ENCODE results near the gene RRAGB. TPM values are rescaled to one million over a fixed set of nuclear protein-coding genes. Genes with fewer than 3 reads are reported as not detected.
"Not testable (repeated sequence)": the region's sequence is repeated elsewhere in the genome, so short reads cannot be mapped to it uniquely, and the experiment has no call there.

RRAGB gene
- total RNA-seq: 10 to 100 TPM; 12.1 to 35.2 (median 17.6) TPM

GRCh38 chrX:55717521-55718497, at the start of gene RRAGB:
RRAGB (plus strand) TSS chrX:55717749; CDS start chrX:55718328, 579 bp downstream.
- H3K27me3 ChIP-seq: no peaks in the 10 kb centered on the region
- peak in 1 of 2 donors; percentile 62 for TF ChIP-seq POLR2A (IDR thresholded peaks at IDR 0.05)
- TF ChIP-seq POLR2AphosphoS5 (IDR thresholded peaks at IDR 0.05): peak in 1 of 3 donors; percentile 16
- TF ChIP-seq EP300 (IDR thresholded peaks at IDR 0.05): no peak
- peak; percentile 22 to 34 for TF ChIP-seq CTCF (IDR thresholded peaks at IDR 0.05)
- peaks cover 11% of the 10 kb centered on the region for H3K4me1 ChIP-seq
- peak within 1 kb of the TSS; percentile 57 for H3K4me3 ChIP-seq
- WGBS: 29% methylated on average over 33 of the region's 46 CpGs
- H3K27ac ChIP-seq: peak within 1 kb of the TSS; percentile 90
- H3K36me3 ChIP-seq: peaks cover 9% of the 10 kb centered on the region
- peak; percentile 94 to 95 for DNase-seq (ENCODE audit: low spot score in 2 of 2)
- no peaks in the 10 kb centered on the region for H3K9me3 ChIP-seq

GRCh38 chrX:55668084-55668483, 49.5 kb upstream of the RRAGB start:
- no peak overlapping the region for H3K4me3 ChIP-seq
- no peak for DNase-seq (ENCODE audit: low spot score in 2 of 2)
- no peak for TF ChIP-seq POLR2AphosphoS5 (IDR thresholded peaks at IDR 0.05)
- no peak for TF ChIP-seq CTCF (IDR thresholded peaks at IDR 0.05)
- TF ChIP-seq EP300 (IDR thresholded peaks at IDR 0.05): no peak
- TF ChIP-seq POLR2A (IDR thresholded peaks at IDR 0.05): no peak
- no peak overlapping the region for H3K27ac ChIP-seq
- no peaks in the 10 kb centered on the region for H3K4me1 ChIP-seq
- H3K27me3 ChIP-seq: no peaks in the 10 kb centered on the region
- no peaks in the 10 kb centered on the region for H3K36me3 ChIP-seq
- H3K9me3 ChIP-seq: no peaks in the 10 kb centered on the region
- WGBS: 35% methylated on average over 1 of the region's 1 CpG

- not testable (repeated sequence) for H3K9me3 ChIP-seq, H3K27me3 ChIP-seq
Measured at GRCh38 chrX:55688579-55688978, 29.0 kb upstream of the RRAGB start.

GRCh38 chrX:55695227-55696018, 22.1 kb upstream of the RRAGB start:
- 58% methylated on average over 5 of the region's 5 CpGs for WGBS
- no peaks in the 10 kb centered on the region for H3K36me3 ChIP-seq
- TF ChIP-seq POLR2AphosphoS5 (IDR thresholded peaks at IDR 0.05) (no peak), EP300 (IDR thresholded peaks at IDR 0.05) (no peak), POLR2A (IDR thresholded peaks at IDR 0.05) (no peak), CTCF (IDR thresholded peaks at IDR 0.05) (no peak)
- H3K27ac ChIP-seq: no peak overlapping the region
- no peak overlapping the region for H3K4me3 ChIP-seq
- no peaks in the 10 kb centered on the region for H3K4me1 ChIP-seq
- no peaks in the 10 kb centered on the region for H3K9me3 ChIP-seq
- no peak for DNase-seq (ENCODE audit: low spot score in 2 of 2)
- no peaks in the 10 kb centered on the region for H3K27me3 ChIP-seq

More at GRCh38 chrX:55688579-55688978, 29.0 kb upstream of the RRAGB start:
- not testable (repeated sequence) for H3K27ac ChIP-seq; H3K36me3 ChIP-seq; H3K4me3 ChIP-seq; DNase-seq (ENCODE audit: low spot score in 2 of 2); H3K4me1 ChIP-seq
- 77% methylated on average over 10 of the region's 10 CpGs for WGBS

- Histone ChIP-seq H3K27me3 (no peaks in the 10 kb centered on the region), H3K4me3 (no peak overlapping the region), H3K4me1 (no peaks in the 10 kb centered on the region), H3K36me3 (no peaks in the 10 kb centered on the region), H3K9me3 (no peaks in the 10 kb centered on the region), H3K27ac (no peak overlapping the region)
- 74% methylated on average over 1 of the region's 1 CpG for WGBS
- DNase-seq (ENCODE audit: low spot score in 2 of 2): no peak
- TF ChIP-seq CTCF (IDR thresholded peaks at IDR 0.05) (no peak), POLR2A (IDR thresholded peaks at IDR 0.05) (no peak), EP300 (IDR thresholded peaks at IDR 0.05) (no peak), POLR2AphosphoS5 (IDR thresholded peaks at IDR 0.05) (no peak)
Measured at GRCh38 chrX:55697381-55697780, 20.2 kb upstream of the RRAGB start.
